ENCODE results near the gene INSRR.

Gene INSRR

GRCh38 chr1:156845055-156845952 lies 13.6 kb downstream of the INSRR start:
- TF ChIP-seq CTCF (IDR thresholded peaks at IDR 0.05; ENCODE audit: borderline replicate concordance, control extremely low read depth, extremely low read depth, insufficient read depth, missing control alignments), result no peak
- in situ Hi-C loops (cut with MboI; ENCODE audit: low sequenced_read_pairs, unreplicated experiment), result no loop called here
- DNase-seq (ENCODE audit: low spot score), result peak; percentile 42

GRCh38 chr1:156844638-156845037 lies 14.3 kb downstream of the INSRR start:
- DNase-seq (ENCODE audit: low spot score), result no peak
- in situ Hi-C loops (cut with MboI; ENCODE audit: low sequenced_read_pairs, unreplicated experiment), result loop anchor here (5.0 kb wide), 1 partner anchor 48 kb away; the partner anchor contains the start of gene PEAR1
- TF ChIP-seq CTCF (IDR thresholded peaks at IDR 0.05; ENCODE audit: borderline replicate concordance, control extremely low read depth, extremely low read depth, insufficient read depth, missing control alignments), result no peak

- TF ChIP-seq CTCF (IDR thresholded peaks at IDR 0.05; ENCODE audit: borderline replicate concordance, control extremely low read depth, extremely low read depth, insufficient read depth, missing control alignments), result no peak
- in situ Hi-C loops (cut with MboI; ENCODE audit: low sequenced_read_pairs, unreplicated experiment), result loop anchor here (5.0 kb wide), 1 partner anchor 48 kb away; the partner anchor contains the start of gene PEAR1
- DNase-seq (ENCODE audit: low spot score), result no peak
Measured at GRCh38 chr1:156844102-156844501, 14.8 kb downstream of the INSRR start.

- in situ Hi-C loops (cut with MboI; ENCODE audit: low sequenced_read_pairs, unreplicated experiment), result loop anchor here (5.0 kb wide), 1 partner anchor 50 kb away; the partner anchor contains the start of gene PEAR1
- no peak for DNase-seq (ENCODE audit: low spot score)
- no peak for TF ChIP-seq CTCF (IDR thresholded peaks at IDR 0.05; ENCODE audit: borderline replicate concordance, control extremely low read depth, extremely low read depth, insufficient read depth, missing control alignments)
Measured at GRCh38 chr1:156842618-156843300, 16.2 kb downstream of the INSRR start.

GRCh38 chr1:156841295-156841855 lies 17.5 kb downstream of the INSRR start:
- DNase-seq (ENCODE audit: low spot score), result peak; percentile 23
- in situ Hi-C loops (cut with MboI; ENCODE audit: low sequenced_read_pairs, unreplicated experiment), result loop anchor here (5.0 kb wide), 1 partner anchor 51 kb away; the partner anchor contains the start of gene PEAR1
- no peak for TF ChIP-seq CTCF (IDR thresholded peaks at IDR 0.05; ENCODE audit: borderline replicate concordance, control extremely low read depth, extremely low read depth, insufficient read depth, missing control alignments)

- in situ Hi-C loops (cut with MboI; ENCODE audit: low sequenced_read_pairs, unreplicated experiment), result loop anchor here (5.0 kb wide), 1 partner anchor 51 kb away; the partner anchor contains the start of gene PEAR1
- no peak for DNase-seq (ENCODE audit: low spot score)
- no peak for TF ChIP-seq CTCF (IDR thresholded peaks at IDR 0.05; ENCODE audit: borderline replicate concordance, control extremely low read depth, extremely low read depth, insufficient read depth, missing control alignments)
Measured at GRCh38 chr1:156840898-156841279, 18.0 kb downstream of the INSRR start.

Data from GM13976 (cell line).